Skin of body (tissue), 2 donors: ENCODE measurements around the gene IER2. TPM values are rescaled to one million over a fixed set of nuclear protein-coding genes. Genes with fewer than 3 reads are reported as not detected.

Experiments
- DNase-seq: peaks from one replicate; lab custom pipeline; 2025; lab: John Stamatoyannopoulos, UW
- total RNA-seq: library from RNA; depleted of rRNA; stranded (reverse); fragments of >200 nt; gene quantifications from one replicate; pipeline ENCODE4 v1.2.3, GENCODE V29; 2014

The IER2 gene
- total RNA-seq: 33.5 TPM

- DNase-seq: peak; percentile 94
These were observed at the start of gene IER2, which contains the start of gene STX10 for GRCh38 chr19:13150187-13150930. IER2 (plus strand) TSS chr19:13150411; CDS start chr19:13153187, 2,776 bp downstream. STX10 (minus strand) TSS chr19:13150375; CDS start chr19:13150173, 202 bp downstream.

- DNase-seq: no peak
These were observed 49.2 kb upstream of the IER2 start for GRCh38 chr19:13100841-13101589.

DNA sequence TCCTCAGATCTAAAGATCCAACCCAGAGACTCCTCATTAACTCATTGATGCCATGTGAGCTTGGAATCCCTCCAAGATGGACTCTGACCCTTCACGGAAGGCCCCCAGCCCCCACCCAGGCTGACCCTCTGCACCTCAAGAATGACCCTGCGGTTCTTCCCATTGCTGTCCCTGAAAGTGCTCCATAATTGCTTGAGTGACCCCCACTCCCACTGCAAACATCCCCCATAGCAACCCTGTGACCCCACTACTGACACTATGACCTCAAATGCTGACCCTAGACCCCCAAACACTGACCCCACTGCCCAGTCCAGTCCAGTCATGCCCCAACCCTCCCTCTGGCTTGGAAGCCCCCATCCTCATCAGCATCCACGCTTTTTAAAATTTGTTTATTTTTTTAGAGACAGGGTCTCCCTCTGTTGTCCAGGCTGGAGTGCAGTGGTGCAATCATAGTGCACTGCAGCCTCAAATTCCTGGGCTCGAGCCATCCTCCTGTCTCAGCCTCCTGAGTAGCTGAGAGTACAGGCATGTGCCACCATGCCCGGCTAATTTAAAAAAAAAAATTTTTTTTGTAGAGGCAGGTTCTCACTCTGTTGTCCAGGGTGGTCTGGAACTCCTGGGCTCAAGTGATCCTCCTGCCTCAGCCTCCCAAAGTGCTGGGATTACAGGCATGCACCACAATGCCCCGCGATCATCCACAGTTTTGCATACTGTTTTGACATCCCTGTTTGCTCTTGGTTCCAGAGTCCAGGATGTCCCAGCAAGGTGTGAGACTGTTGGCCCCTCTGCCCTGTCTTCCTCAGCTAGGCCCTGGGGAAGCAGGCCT lies 48.4 kb upstream of the IER2 start:
- DNase-seq: no peak

DNA sequence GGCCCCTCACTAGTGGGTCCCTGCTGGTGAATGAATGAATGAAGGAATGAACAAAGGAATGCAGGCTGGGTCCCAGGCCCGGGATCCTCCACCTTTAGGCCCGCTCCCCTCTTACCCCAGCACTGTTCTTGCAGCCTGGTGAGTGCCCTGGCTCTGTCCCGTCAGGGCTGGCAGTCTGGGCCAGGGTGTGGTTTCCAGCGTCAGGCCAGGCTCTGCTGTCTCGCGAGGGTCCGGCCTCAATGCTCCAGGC lies 47.9 kb upstream of the IER2 start:
- DNase-seq: no peak

- peak; percentile 22 for DNase-seq
These were observed 47.3 kb upstream of the IER2 start, which contains the start of gene LYL1 for GRCh38 chr19:13102666-13103580. LYL1 (minus strand) TSS chr19:13102858; CDS start chr19:13101171, 1,687 bp downstream.

- DNase-seq: no peak
These were observed 46.4 kb upstream of the IER2 start for GRCh38 chr19:13103581-13104359.

DNA sequence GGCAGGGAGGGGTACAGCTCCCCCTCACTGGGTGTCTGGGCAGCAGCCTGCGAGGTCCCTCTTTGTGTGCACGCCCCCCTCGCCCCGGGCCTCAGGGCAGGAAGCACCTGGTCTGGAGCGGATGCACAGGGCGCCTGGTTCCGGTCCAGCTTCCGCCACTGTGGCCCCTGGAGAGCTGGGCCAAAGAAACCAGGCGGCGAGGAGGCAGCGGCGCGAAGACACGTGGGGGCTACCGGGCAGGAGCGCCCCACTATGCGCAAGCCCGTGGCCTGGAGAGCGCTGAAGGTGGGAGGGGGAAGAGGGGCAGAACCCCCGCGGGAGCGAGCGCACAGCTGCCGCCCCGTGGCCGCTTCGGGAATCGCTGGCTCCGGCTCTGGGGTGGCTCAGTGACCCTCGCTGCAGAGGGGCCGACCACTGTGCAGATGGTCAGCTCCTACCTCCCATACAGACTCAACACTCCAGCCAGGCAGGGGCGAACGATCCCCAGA lies 45.8 kb upstream of the IER2 start:
- DNase-seq: no peak

- DNase-seq: no peak
These were observed 45.1 kb upstream of the IER2 start for GRCh38 chr19:13104848-13105711.

DNA sequence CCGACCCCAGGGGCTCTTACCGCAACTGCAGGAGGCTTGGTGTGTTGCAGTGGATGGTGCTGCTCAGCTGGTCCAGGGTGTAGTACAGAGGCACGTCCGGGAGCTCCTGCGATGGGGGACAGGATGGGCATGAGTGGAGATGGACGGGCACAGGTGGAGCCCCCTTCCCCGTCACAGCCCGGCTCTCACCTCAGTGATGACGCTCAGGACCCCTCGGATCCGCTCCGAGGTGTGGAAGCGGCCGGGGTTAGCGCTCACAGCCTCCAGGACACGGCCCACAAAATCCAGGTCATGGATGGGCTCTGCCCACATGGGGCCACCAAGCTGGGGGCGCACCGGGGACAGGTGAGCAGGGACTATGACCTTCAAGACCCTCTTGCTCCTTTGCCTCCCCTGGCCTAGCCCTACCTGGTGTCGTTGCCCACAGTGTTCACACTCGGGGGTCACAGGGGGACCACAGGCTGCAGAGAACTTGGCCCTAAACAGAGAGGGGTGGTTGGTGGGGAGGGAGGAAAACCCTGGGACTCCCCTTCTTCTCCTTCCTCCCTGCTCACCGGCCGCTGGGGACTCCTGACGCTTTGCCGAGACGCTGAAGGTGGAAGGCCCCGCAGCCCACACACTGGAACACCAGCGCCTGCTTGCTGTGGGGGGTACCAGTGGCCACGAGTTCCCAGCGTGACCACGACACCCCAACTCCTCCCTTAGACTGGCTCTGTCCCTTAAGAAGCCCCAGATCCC lies 40.7 kb upstream of the IER2 start:
- no peak for DNase-seq

GRCh38 chr19:13110099-13110610 lies 40.1 kb upstream of the IER2 start:
- DNase-seq: no peak

- no peak for DNase-seq
These were observed 37.7 kb upstream of the IER2 start for GRCh38 chr19:13112555-13112954.

DNA sequence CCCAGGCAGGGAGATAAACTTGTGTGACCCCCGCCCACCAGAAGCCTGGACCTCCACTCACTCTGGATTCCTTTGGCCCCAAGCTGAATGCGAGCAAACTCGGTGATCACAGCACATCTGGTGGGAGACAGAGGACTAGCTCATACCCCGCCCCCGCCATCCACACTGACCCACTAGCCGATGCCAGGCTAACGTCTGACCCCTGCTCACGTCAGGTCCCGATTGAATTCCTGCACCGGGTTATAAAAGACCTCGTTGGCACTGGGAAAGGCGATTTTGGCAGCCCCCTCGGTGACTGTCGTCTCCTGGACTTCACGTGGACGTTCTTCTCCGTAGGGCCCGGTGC lies 34.3 kb upstream of the IER2 start:
- DNase-seq: no peak

DNA sequence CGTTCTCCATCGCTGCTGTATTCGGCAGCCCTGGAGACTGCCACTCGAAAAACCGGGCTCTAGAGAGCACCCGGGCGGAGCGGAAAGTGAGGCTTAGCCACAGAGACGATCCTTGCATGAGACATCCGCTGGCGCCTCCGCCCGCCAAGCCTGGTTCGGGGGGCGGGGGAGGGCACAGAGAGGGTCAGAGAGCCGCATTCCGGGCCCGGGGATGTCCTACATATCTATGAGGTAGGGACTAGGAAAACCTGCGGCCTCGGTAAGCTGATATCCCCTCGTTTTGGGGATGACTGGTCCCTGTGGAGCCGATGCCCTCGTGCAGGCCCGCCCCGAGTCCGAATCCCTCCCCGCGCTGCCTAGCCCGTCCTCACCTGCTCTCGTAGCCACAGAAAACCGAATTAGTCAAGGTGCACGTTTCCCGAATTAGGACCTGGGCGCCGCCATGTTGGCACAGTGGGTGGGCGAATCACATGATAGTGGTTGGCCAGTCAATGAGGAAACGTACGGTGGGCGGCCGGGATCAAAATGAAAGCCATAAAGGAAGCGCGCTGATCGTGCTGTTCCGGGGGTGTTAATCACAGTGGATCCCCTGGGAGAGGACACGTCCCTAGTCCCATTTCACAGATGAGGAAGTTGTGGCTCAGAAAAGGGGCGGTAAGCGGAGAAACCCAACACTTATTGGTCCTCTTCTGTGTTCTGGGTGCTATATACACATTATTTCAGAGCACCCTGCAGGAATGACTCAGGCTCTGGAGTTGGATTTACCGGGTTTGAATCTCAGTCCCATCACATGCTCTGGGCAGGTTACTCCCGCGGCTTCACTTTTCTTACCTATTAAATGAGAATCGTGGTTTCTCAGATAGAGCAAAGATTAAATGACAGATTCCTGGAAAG lies 33.7 kb upstream of the IER2 start, which contains the start of gene TRMT1:
TSS of gene TRMT1 (minus strand) at position 459 of the 894 bp plus-strand sequence. CDS start at position 118, 341 bp downstream.
- DNase-seq: peak; percentile 95

DNA sequence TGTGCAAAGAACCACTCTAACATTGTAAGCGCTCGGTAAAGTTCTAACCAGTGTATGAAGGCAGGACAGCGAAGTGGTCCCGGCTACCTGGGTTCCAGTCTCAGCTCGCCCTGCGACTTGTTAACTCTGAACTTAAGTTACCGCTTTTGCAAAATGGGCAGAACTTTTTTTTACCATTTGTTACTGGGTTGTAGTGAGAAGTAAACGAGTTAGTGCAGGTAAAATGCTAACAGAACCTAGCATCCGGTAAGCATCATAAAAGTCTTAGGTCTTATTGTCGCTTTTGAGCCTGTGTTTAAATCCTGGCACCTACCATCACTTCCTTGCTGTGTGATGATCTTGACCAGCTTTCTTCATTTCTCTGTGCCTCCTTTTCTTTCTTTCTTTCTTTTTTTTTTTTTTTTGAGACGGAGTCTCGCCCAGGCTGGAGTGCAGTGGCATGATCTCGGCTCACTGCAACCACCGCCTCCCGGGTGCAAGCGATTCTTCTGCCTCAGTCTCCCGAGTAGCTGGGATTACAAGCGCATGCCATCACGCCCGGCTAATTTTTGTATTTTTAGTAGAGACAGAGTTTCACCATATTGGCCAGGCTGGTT lies 32.9 kb upstream of the IER2 start:
- DNase-seq: peak; percentile 27

GRCh38 chr19:13117772-13118423 lies 32.3 kb upstream of the IER2 start, which contains the start of gene NACC1:
NACC1 (plus strand) TSS chr19:13118264; CDS start chr19:13135208, 16,944 bp downstream.
- DNase-seq: peak; percentile 86
